ENCODE measurements around the gene FARP1. TPM values are rescaled to one million over a fixed set of nuclear protein-coding genes. Genes with fewer than 3 reads are reported as not detected.
A peak's percentile ranks its signal among the peaks of the same experiment; 100 is the strongest.

The FARP1 gene
- polyA plus RNA-seq, 4 donors = 0.89 to 23.4 (median 6.2) TPM

DNA sequence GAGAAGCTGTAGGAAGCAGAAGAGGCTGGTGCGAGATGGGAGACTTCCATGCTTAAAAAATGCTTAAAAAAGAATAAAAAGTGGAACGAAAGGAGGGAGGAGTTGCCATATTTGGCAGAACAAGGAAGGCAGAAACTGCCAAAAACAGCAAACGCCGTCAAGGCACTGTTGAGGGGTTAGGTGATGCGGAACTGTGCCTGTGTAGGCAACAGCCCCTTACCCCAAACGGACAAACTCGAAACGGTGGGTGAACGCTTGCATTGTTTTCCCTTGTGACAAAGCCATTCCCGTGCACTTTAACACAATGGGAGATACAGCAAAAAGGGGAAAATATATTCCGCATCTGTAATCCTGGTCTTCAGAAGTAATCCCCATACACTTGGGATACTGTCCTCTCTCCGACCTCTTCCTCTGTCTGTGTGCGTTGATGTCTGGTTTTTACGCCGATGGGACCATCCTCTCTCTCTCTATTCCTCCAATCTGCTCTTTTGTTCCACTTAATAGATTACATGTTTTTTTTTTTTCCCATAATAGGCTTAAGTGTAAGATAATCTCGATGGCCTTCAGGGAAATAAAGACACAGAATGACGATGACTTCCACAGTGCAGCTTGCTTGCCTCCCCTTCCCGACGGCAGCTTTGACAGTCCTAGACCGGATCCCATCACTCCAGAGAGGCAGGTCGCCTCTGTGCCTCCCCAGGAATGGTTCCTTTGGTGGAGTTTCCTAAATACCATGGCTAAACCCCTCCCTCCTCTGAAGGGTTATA, 166.9 kb downstream of the FARP1 start:
- H3K9me3 ChIP-seq (ENCODE audit: control insufficient read depth in 2 of 2, insufficient read depth in 1 of 2, low read depth in 1 of 2, low read length in 1 of 2) = no peaks in the 10 kb centered on the region
- 81 to 84% (median 83%) methylated on average over 21 of the region's 21 CpGs for WGBS, 3 donors
- DNase-seq = no peak
- H3K27ac ChIP-seq (ENCODE audit: low read depth in 1 of 3, low read length in 2 of 3) = no peak overlapping the region
- no peaks in the 10 kb centered on the region for H3K36me3 ChIP-seq (ENCODE audit: control insufficient read depth in 3 of 3, insufficient read depth in 2 of 3, low read depth in 1 of 3, low read length in 3 of 3)
- FAIRE-seq = no peak
- H3K27me3 ChIP-seq (ENCODE audit: control insufficient read depth in 3 of 3, insufficient read depth in 3 of 3, low read length in 3 of 3) = no peaks in the 10 kb centered on the region
- no peak overlapping the region for H3K4me3 ChIP-seq (ENCODE audit: low read depth in 1 of 3, low read length in 3 of 3)
- H3K4me1 ChIP-seq (ENCODE audit: control insufficient read depth in 3 of 3, insufficient read depth in 2 of 3, low read depth in 1 of 3, low read length in 2 of 3) = peaks cover 6 to 30% (median 9%) of the 10 kb centered on the region in 3 donors

DNA sequence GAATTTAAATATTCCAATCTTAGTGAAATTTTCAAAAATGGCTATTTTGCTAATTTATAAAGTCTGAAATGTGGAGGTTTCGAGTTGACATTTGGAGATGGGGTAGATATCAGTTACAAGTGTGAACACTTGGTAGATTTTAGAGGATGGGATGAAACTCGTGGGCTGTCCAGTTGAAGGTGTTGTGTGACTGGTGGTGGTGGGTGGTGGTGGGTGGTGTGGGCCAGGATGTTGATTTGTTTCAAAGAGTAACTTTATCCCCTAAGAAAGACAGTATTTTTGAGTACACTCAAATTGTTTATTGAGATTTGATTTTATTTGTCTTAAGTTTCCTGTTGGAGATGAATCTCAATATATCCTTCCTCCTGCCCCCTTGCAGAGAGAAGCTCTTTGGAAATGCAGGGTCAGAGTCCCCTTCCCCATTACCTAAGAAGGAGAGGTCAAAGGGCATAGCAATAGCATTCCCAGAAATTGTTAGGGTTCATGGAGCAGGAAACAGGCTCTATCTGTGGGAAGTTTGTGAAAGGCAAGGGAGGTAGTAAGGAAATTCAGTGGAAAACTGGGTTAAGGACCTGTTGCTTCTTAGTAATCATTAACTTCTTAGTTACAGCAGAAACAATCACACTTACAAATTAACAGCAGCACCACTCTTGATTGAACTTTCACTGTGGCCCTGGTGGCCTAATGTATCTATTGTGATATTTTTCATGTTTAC, 167.7 kb downstream of the FARP1 start:
- 58 to 66% (median 64%) methylated on average over 2 of the region's 2 CpGs for WGBS, 3 donors
- no peaks in the 10 kb centered on the region for H3K9me3 ChIP-seq (ENCODE audit: control insufficient read depth in 2 of 2, insufficient read depth in 1 of 2, low read depth in 1 of 2, low read length in 1 of 2)
- H3K4me1 ChIP-seq (ENCODE audit: control insufficient read depth in 3 of 3, insufficient read depth in 2 of 3, low read depth in 1 of 3, low read length in 2 of 3) = peaks cover 6 to 30% (median 9%) of the 10 kb centered on the region in 3 donors
- peak overlapping the region in 2 of 3 donors; percentile 5 to 52 for H3K27ac ChIP-seq (ENCODE audit: low read depth in 1 of 3, low read length in 2 of 3)
- peak; percentile 51 to 57 for DNase-seq
- FAIRE-seq = no peak
- no peaks in the 10 kb centered on the region for H3K27me3 ChIP-seq (ENCODE audit: control insufficient read depth in 3 of 3, insufficient read depth in 3 of 3, low read length in 3 of 3)
- no peak overlapping the region for H3K4me3 ChIP-seq (ENCODE audit: low read depth in 1 of 3, low read length in 3 of 3)
- H3K36me3 ChIP-seq (ENCODE audit: control insufficient read depth in 3 of 3, insufficient read depth in 2 of 3, low read depth in 1 of 3, low read length in 3 of 3) = no peaks in the 10 kb centered on the region

DNA sequence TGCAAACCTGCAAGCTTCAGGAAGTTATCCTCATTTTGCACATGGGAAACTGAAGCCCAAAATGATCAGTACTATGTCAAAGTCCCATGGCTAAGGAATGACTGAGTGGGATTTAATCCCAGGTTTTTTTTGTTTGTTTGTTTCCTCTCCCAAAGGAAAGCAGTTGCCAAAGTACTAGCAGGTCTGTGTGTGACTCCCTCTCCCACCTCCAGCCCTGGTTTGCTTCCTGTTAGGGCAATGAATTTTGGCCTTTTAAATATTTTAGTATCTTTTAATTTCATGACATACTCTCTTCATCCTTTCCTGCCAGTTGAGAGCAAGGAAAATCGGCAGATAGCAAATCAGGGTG, 168.3 kb downstream of the FARP1 start:
- Histone ChIP-seq H3K4me1 (ENCODE audit: control insufficient read depth in 3 of 3, insufficient read depth in 2 of 3, low read depth in 1 of 3, low read length in 2 of 3) (peaks cover 6 to 30% (median 9%) of the 10 kb centered on the region in 3 donors), H3K4me3 (ENCODE audit: low read depth in 1 of 3, low read length in 3 of 3) (no peak overlapping the region), H3K36me3 (ENCODE audit: control insufficient read depth in 3 of 3, insufficient read depth in 2 of 3, low read depth in 1 of 3, low read length in 3 of 3) (peaks cover 0 to 4% (median 0%) of the 10 kb centered on the region in 3 donors), H3K9me3 (ENCODE audit: control insufficient read depth in 2 of 2, insufficient read depth in 1 of 2, low read depth in 1 of 2, low read length in 1 of 2) (no peaks in the 10 kb centered on the region), H3K27ac (ENCODE audit: low read depth in 1 of 3, low read length in 2 of 3) (peak overlapping the region in 1 of 3 donors; percentile 52), H3K27me3 (ENCODE audit: control insufficient read depth in 3 of 3, insufficient read depth in 3 of 3, low read length in 3 of 3) (no peaks in the 10 kb centered on the region)
- FAIRE-seq = no peak
- no peak for DNase-seq
- 27 to 53% (median 51%) methylated on average over 1 of the region's 1 CpG for WGBS, 3 donors

DNA sequence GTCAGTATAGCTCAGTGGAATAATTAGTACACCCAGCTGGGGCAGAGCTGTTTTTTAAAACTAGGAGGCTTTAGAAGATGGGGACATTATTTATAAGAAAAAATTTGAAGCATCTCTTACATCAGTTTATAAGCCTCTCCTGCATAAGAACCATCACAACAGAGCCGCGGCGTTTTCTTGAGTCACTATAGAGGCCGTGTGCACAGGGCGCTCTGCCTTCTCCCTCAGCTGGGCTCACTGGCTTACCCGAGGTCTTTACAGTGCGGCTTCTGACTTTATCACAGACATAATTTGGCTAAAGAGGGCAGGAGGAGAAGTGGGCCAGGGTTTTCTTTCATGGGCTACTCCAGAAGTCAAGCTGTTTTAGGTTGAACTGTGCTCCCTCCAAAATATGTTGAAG, 169.7 kb downstream of the FARP1 start:
- Histone ChIP-seq H3K4me3 (ENCODE audit: low read depth in 1 of 3, low read length in 3 of 3) (no peak overlapping the region), H3K9me3 (ENCODE audit: control insufficient read depth in 2 of 2, insufficient read depth in 1 of 2, low read depth in 1 of 2, low read length in 1 of 2) (peaks cover 0 to 5% of the 10 kb centered on the region in 2 donors), H3K36me3 (ENCODE audit: control insufficient read depth in 3 of 3, insufficient read depth in 2 of 3, low read depth in 1 of 3, low read length in 3 of 3) (peaks cover 0 to 7% (median 0%) of the 10 kb centered on the region in 3 donors), H3K27me3 (ENCODE audit: control insufficient read depth in 3 of 3, insufficient read depth in 3 of 3, low read length in 3 of 3) (no peaks in the 10 kb centered on the region), H3K4me1 (ENCODE audit: control insufficient read depth in 3 of 3, insufficient read depth in 2 of 3, low read depth in 1 of 3, low read length in 2 of 3) (peaks cover 4 to 26% (median 6%) of the 10 kb centered on the region in 3 donors), H3K27ac (ENCODE audit: low read depth in 1 of 3, low read length in 2 of 3) (no peak overlapping the region)
- FAIRE-seq (no peak), DNase-seq (no peak)
- 74 to 81% (median 78%) methylated on average over 7 of the region's 7 CpGs for WGBS, 3 donors

- H3K4me1 ChIP-seq (ENCODE audit: control insufficient read depth in 3 of 3, insufficient read depth in 2 of 3, low read depth in 1 of 3, low read length in 2 of 3) = peaks cover 4 to 20% (median 5%) of the 10 kb centered on the region in 3 donors
- H3K27me3 ChIP-seq (ENCODE audit: control insufficient read depth in 3 of 3, insufficient read depth in 3 of 3, low read length in 3 of 3) = no peaks in the 10 kb centered on the region
- FAIRE-seq (no peak), DNase-seq (peak; percentile 67 to 91)
- H3K27ac ChIP-seq (ENCODE audit: low read depth in 1 of 3, low read length in 2 of 3) = peak overlapping the region in 2 of 3 donors; percentile 22 to 74
- peaks cover 0 to 11% of the 10 kb centered on the region in 2 donors for H3K9me3 ChIP-seq (ENCODE audit: control insufficient read depth in 2 of 2, insufficient read depth in 1 of 2, low read depth in 1 of 2, low read length in 1 of 2)
- WGBS, 3 donors = 22 to 61% (median 39%) methylated on average over 20 of the region's 20 CpGs
- peak overlapping the region in 1 of 3 donors; percentile 31 for H3K4me3 ChIP-seq (ENCODE audit: low read depth in 1 of 3, low read length in 3 of 3)
- H3K36me3 ChIP-seq (ENCODE audit: control insufficient read depth in 3 of 3, insufficient read depth in 2 of 3, low read depth in 1 of 3, low read length in 3 of 3) = peaks cover 0 to 7% (median 0%) of the 10 kb centered on the region in 3 donors
Observed at GRCh38 chr13:98313023-98313921, 170.4 kb downstream of the FARP1 start.

DNA sequence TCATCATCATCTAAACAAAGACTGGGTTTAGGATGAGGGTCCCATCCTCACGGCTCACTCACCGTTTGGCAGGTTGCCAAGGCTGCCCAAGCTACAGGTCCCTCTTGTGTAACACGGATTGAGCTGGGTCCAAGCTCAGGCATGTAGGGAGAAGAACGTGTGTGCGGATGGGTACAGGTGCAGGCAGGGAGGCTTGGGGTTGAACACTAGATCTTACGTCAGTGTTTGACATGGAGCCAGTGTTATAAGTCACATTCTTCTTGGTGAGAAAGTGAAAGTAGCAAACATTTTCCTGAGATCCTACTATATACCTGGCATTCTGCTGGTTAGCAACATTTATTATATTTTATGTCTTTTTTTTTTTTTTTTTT, 171.0 kb downstream of the FARP1 start:
- no peak for FAIRE-seq
- peaks cover 4 to 18% (median 4%) of the 10 kb centered on the region in 3 donors for H3K4me1 ChIP-seq (ENCODE audit: control insufficient read depth in 3 of 3, insufficient read depth in 2 of 3, low read depth in 1 of 3, low read length in 2 of 3)
- H3K4me3 ChIP-seq (ENCODE audit: low read depth in 1 of 3, low read length in 3 of 3) = peak overlapping the region in 1 of 3 donors; percentile 31
- peak overlapping the region in 2 of 3 donors; percentile 22 to 74 for H3K27ac ChIP-seq (ENCODE audit: low read depth in 1 of 3, low read length in 2 of 3)
- no peaks in the 10 kb centered on the region for H3K27me3 ChIP-seq (ENCODE audit: control insufficient read depth in 3 of 3, insufficient read depth in 3 of 3, low read length in 3 of 3)
- WGBS, 3 donors = 17 to 62% (median 30%) methylated on average over 6 of the region's 6 CpGs
- H3K9me3 ChIP-seq (ENCODE audit: control insufficient read depth in 2 of 2, insufficient read depth in 1 of 2, low read depth in 1 of 2, low read length in 1 of 2) = peaks cover 0 to 11% of the 10 kb centered on the region in 2 donors
- DNase-seq = peak in 1 of 2 donors; percentile 79
- H3K36me3 ChIP-seq (ENCODE audit: control insufficient read depth in 3 of 3, insufficient read depth in 2 of 3, low read depth in 1 of 3, low read length in 3 of 3) = peaks cover 0 to 11% (median 0%) of the 10 kb centered on the region in 3 donors

- no peak overlapping the region for H3K27ac ChIP-seq (ENCODE audit: low read depth in 1 of 3, low read length in 2 of 3)
- no peak for DNase-seq
- 47 to 49% (median 47%) methylated on average over 8 of the region's 8 CpGs for WGBS, 3 donors
- FAIRE-seq = no peak
- H3K4me3 ChIP-seq (ENCODE audit: low read depth in 1 of 3, low read length in 3 of 3) = no peak overlapping the region
- peaks cover 0 to 11% of the 10 kb centered on the region in 2 donors for H3K9me3 ChIP-seq (ENCODE audit: control insufficient read depth in 2 of 2, insufficient read depth in 1 of 2, low read depth in 1 of 2, low read length in 1 of 2)
- H3K36me3 ChIP-seq (ENCODE audit: control insufficient read depth in 3 of 3, insufficient read depth in 2 of 3, low read depth in 1 of 3, low read length in 3 of 3) = peaks cover 0 to 13% (median 0%) of the 10 kb centered on the region in 3 donors
- peaks cover 4 to 18% (median 4%) of the 10 kb centered on the region in 3 donors for H3K4me1 ChIP-seq (ENCODE audit: control insufficient read depth in 3 of 3, insufficient read depth in 2 of 3, low read depth in 1 of 3, low read length in 2 of 3)
- H3K27me3 ChIP-seq (ENCODE audit: control insufficient read depth in 3 of 3, insufficient read depth in 3 of 3, low read length in 3 of 3) = no peaks in the 10 kb centered on the region
Observed at GRCh38 chr13:98315466-98315865, 172.6 kb downstream of the FARP1 start.

- Histone ChIP-seq H3K9me3 (ENCODE audit: control insufficient read depth in 2 of 2, insufficient read depth in 1 of 2, low read depth in 1 of 2, low read length in 1 of 2) (peaks cover 0 to 11% of the 10 kb centered on the region in 2 donors), H3K27ac (ENCODE audit: low read depth in 1 of 3, low read length in 2 of 3) (no peak overlapping the region), H3K4me1 (ENCODE audit: control insufficient read depth in 3 of 3, insufficient read depth in 2 of 3, low read depth in 1 of 3, low read length in 2 of 3) (peaks cover 2 to 18% (median 4%) of the 10 kb centered on the region in 3 donors), H3K4me3 (ENCODE audit: low read depth in 1 of 3, low read length in 3 of 3) (no peak overlapping the region), H3K36me3 (ENCODE audit: control insufficient read depth in 3 of 3, insufficient read depth in 2 of 3, low read depth in 1 of 3, low read length in 3 of 3) (peaks cover 0 to 13% (median 0%) of the 10 kb centered on the region in 3 donors), H3K27me3 (ENCODE audit: control insufficient read depth in 3 of 3, insufficient read depth in 3 of 3, low read length in 3 of 3) (no peaks in the 10 kb centered on the region)
- DNase-seq (no peak), FAIRE-seq (no peak)
- 78 to 92% (median 88%) methylated on average over 8 of the region's 8 CpGs for WGBS, 3 donors
Observed at GRCh38 chr13:98315902-98316301, 173.0 kb downstream of the FARP1 start.
